IMR-90 (cell line): Measurements from ENCODE around the gene DISC1. TPM values are rescaled to one million over a fixed set of nuclear protein-coding genes. Genes with fewer than 3 reads are reported as not detected.

Experiments
- ATAC-seq: fragments of 200-7000 bp; cut with Tn5 transposase; 2 replicates; pipeline ENCODE4 v1.9.1; 2020; ENCODE audit warnings: low read depth, mild to moderate bottlenecking, moderate library complexity
- BruUV-seq: library from RNA; stranded (reverse); fragments of 400-500 nt; replicated peaks from 2 replicates; lab custom pipeline; 2021; lab: Mats Ljungman, UMichigan
- CTCF ChIA-PET: fragments of 300-600 bp; formaldehyde crosslinking; extraction: SDS; loops from one replicate; lab custom pipeline; 2021; ENCODE audit warnings: antibody characterized with exemption; lab: Yijun Ruan, JAX
- POLR2A ChIA-PET: fragments of 300-600 bp; sonication (Branson Sonifier 250); formaldehyde crosslinking; loops from one replicate; lab custom pipeline; 2022; ENCODE audit warnings: antibody characterized with exemption; ENCODE audit not compliant: unreplicated experiment; lab: Charles Lee
- DNase-seq: peaks from one replicate; pipeline ENCODE4 v3.0.0; 2013
- H2AFZ ChIP-seq: replicated peaks from 2 replicates; pipeline ENCODE3; 2013; ENCODE audit warnings: low read length, mild to moderate bottlenecking; ENCODE audit not compliant: poor library complexity
- H2AK5ac ChIP-seq: 2 replicates; pipeline ENCODE4 v1.6.1; 2013; ENCODE audit warnings: low read depth, low read length, inconsistent platforms
- H2AK9ac ChIP-seq: replicated peaks from 2 replicates; pipeline ENCODE3; 2013; ENCODE audit warnings: mild to moderate bottlenecking, low read depth, low read length, moderate library complexity; ENCODE audit not compliant: poor library complexity
- H2BK120ac ChIP-seq: 2 replicates; pipeline ENCODE4 v1.6.1; 2013; ENCODE audit warnings: low read depth, low read length, inconsistent platforms
- H2BK15ac ChIP-seq: 3 replicates; pipeline ENCODE4 v1.6.1; 2013; ENCODE audit warnings: low read depth, low read length, inconsistent platforms
- H2BK20ac ChIP-seq: 2 replicates; pipeline ENCODE4 v1.6.1; 2013; ENCODE audit warnings: low read depth, mild to moderate bottlenecking, inconsistent platforms, low read length, moderate library complexity
- H2BK5ac ChIP-seq: 2 replicates; pipeline ENCODE4 v1.6.1; 2013; ENCODE audit warnings: mild to moderate bottlenecking, low read depth, low read length, inconsistent platforms; ENCODE audit not compliant: poor library complexity, severe bottlenecking
- H3K14ac ChIP-seq: replicated peaks from 2 replicates; pipeline ENCODE4 v1.6.1; 2013; ENCODE audit warnings: low read depth, low read length, inconsistent platforms
- H3K18ac ChIP-seq: 2 replicates; pipeline ENCODE4 v1.6.1; 2013; ENCODE audit warnings: low read depth, low read length, control low read depth
- H3K23ac ChIP-seq: 2 replicates; pipeline ENCODE4 v1.6.1; 2013; ENCODE audit warnings: low read depth, low read length, inconsistent platforms
- H3K27ac ChIP-seq: 2 replicates; pipeline ENCODE4 v1.5.1; 2013; ENCODE audit warnings: mild to moderate bottlenecking, control low read depth, low read length; ENCODE audit not compliant: insufficient read depth
- H3K27me3 ChIP-seq: 2 replicates; pipeline ENCODE4 v1.6.1; 2013; ENCODE audit warnings: low read length; ENCODE audit not compliant: control insufficient read depth, insufficient read depth
- H3K36me3 ChIP-seq: 2 replicates; pipeline ENCODE4 v1.6.1; 2013; ENCODE audit warnings: low read length, mixed read lengths; ENCODE audit not compliant: control insufficient read depth, insufficient read depth
- H3K4ac ChIP-seq: 2 replicates; pipeline ENCODE4 v1.6.1; 2013; ENCODE audit warnings: low read depth, low read length, inconsistent platforms
- H3K4me1 ChIP-seq: 2 replicates; pipeline ENCODE4 v1.6.1; 2013; ENCODE audit warnings: low read length, mixed read lengths; ENCODE audit not compliant: control insufficient read depth, insufficient read depth
- H3K4me2 ChIP-seq: 2 replicates; pipeline ENCODE4 v1.6.1; 2013; ENCODE audit warnings: low read depth, mild to moderate bottlenecking, control low read depth, low read length, moderate library complexity
- H3K4me3 ChIP-seq: 2 replicates; pipeline ENCODE4 v1.5.1; 2013; ENCODE audit warnings: low read depth, mild to moderate bottlenecking, control low read depth, low read length, moderate library complexity; ENCODE audit not compliant: insufficient read depth
- H3K56ac ChIP-seq: 2 replicates; pipeline ENCODE4 v1.6.1; 2013; ENCODE audit warnings: low read length, inconsistent platforms; ENCODE audit not compliant: insufficient read depth; ENCODE audit errors: extremely low read depth
- H3K79me1 ChIP-seq, 2 experiments: 2 replicates each; pipeline ENCODE4 v1.6.1; 2013; ENCODE audit warnings: low read length in 2 of 2, inconsistent platforms in 1 of 2, low read depth in 1 of 2
- H3K9ac ChIP-seq: 2 replicates; pipeline ENCODE4 v1.6.1; 2013; ENCODE audit warnings: low read depth, low read length, control low read depth
- H3K9me1 ChIP-seq: 2 replicates; pipeline ENCODE4 v1.6.1; 2013; ENCODE audit warnings: low read length, inconsistent platforms; ENCODE audit not compliant: insufficient read depth
- H3K9me3 ChIP-seq: 2 replicates; pipeline ENCODE4 v1.6.1; 2013; ENCODE audit warnings: low read length; ENCODE audit not compliant: control insufficient read depth, insufficient read depth
- H4K20me1 ChIP-seq: 2 replicates; pipeline ENCODE4 v1.6.1; 2013; ENCODE audit warnings: low read length, inconsistent platforms; ENCODE audit not compliant: insufficient read depth
- H4K5ac ChIP-seq: 2 replicates; pipeline ENCODE4 v1.6.1; 2013; ENCODE audit warnings: mild to moderate bottlenecking, low read depth, low read length, control low read depth
- H4K8ac ChIP-seq, 2 experiments: 2 replicates each; pipeline ENCODE4 v1.6.1; 2013; ENCODE audit warnings: low read depth in 2 of 2, low read length in 2 of 2, control low read depth in 1 of 2, inconsistent platforms in 1 of 2
- H4K91ac ChIP-seq: 2 replicates; pipeline ENCODE4 v1.6.1; 2013; ENCODE audit warnings: low read depth, low read length, inconsistent platforms; ENCODE audit not compliant: insufficient read depth
- NFE2L2 ChIP-seq: fragments of 150-350 bp; IDR thresholded peaks from 2 replicates; pipeline ENCODE4 v1.6.1; 2016; ENCODE audit warnings: low read depth, mild to moderate bottlenecking, low read length
- WGBS, 2 experiments: methylation state at CpG; one replicate each; pipeline versions ENCODE4 v1.1.5 to v1.1.7; 2013; ENCODE audit warnings: missing lambda C conversion rate in 2 of 2; ENCODE audit not compliant: insufficient read length in 1 of 2; ENCODE audit errors: extremely low coverage in 2 of 2; 5-methylcytosine and 5-hydroxymethylcytosine counted together
- dilution Hi-C: fragments of 300-500 bp; cut with HindIII; formaldehyde crosslinking; loops from one replicate; pipeline ENCODE4 v1.14.3; 2018; ENCODE audit warnings: low sequenced_read_pairs; ENCODE audit not compliant: unreplicated experiment
- in situ Hi-C: fragments of 300-500 bp; cut with MboI; formaldehyde crosslinking; loops from 3 replicates; pipeline ENCODE4 v1.14.3; 2019; ENCODE audit warnings: low sequenced_read_pairs, inconsistent platforms, mixed read lengths
- intact Hi-C: fragments of 100-400 bp; cut with micrococcal nuclease; formaldehyde crosslinking; loops from 2 replicates; pipeline ENCODE4 v1.10.0; 2022
- polyA plus RNA-seq, 3 experiments: library from polyadenylated mRNA; depleted of rRNA; stranded (reverse); fragments of >200 nt; gene quantifications; 2 replicates each; pipeline ENCODE4 v1.2.3, GENCODE V29; 2012; ENCODE audit warnings: low replicate concordance in 1 of 3
- total RNA-seq: library from RNA; depleted of rRNA; stranded (reverse); fragments of >200 nt; gene quantifications from 2 replicates; pipeline ENCODE4 v1.2.3, GENCODE V29; 2012
- TF ChIP-seq, protein P1 (sequence below): fragments of 150-350 bp; IDR thresholded peaks from 2 replicates; pipeline ENCODE4 v1.6.1; 2017; ENCODE audit warnings: mild to moderate bottlenecking, antibody characterized with exemption, low read length, low read depth

Gene DISC1
- total and polyA plus RNA-seq, 2 of the 4 experiments (the other 2 are of a cell fraction) = 2.2 to 7.0 TPM

DNA sequence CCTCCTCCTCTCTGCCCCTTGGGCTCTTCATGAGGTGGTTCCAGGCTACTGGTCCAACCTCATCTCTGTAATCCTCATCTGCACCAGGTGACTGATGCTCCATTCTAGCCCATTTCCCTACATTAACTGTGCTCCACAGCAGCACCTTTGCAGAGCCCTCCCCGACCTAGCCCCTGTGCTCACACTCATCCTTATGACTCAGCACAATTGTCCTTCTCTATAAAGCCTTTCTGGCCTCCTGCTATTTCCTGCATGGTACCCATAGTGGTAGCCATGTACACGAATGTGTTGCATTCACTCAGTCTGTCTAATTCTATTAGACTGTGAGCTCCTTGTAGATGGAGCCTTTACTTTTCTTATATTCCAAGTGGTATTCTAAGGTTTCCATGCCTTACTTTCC, 339.0 kb downstream of the DISC1 start:
- in situ Hi-C loops = no loop called here
- H3K36me3 ChIP-seq = no peaks in the 10 kb centered on the region
- BruUV-seq = no TSS peak
- H4K5ac ChIP-seq = no peak overlapping the region
- no peaks in the 10 kb centered on the region for H3K27me3 ChIP-seq
- no peak overlapping the region for H2BK15ac ChIP-seq
- H2BK5ac ChIP-seq = no peak overlapping the region
- H3K9me3 ChIP-seq = no peaks in the 10 kb centered on the region
- no peak overlapping the region for H3K27ac ChIP-seq
- TF ChIP-seq, protein P1, sequence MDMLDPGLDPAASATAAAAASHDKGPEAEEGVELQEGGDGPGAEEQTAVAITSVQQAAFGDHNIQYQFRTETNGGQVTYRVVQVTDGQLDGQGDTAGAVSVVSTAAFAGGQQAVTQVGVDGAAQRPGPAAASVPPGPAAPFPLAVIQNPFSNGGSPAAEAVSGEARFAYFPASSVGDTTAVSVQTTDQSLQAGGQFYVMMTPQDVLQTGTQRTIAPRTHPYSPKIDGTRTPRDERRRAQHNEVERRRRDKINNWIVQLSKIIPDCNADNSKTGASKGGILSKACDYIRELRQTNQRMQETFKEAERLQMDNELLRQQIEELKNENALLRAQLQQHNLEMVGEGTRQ = no peak
- TF ChIP-seq NFE2L2 = peak; percentile 70
- no peak overlapping the region for H3K14ac ChIP-seq
- intact Hi-C loops = no loop called here
- dilution Hi-C loops = no loop called here
- ATAC-seq (no peak), DNase-seq (no peak)
- H2AK5ac ChIP-seq = no peak overlapping the region
- POLR2A ChIA-PET = no interaction called here
- H4K8ac ChIP-seq = no peak overlapping the region
- no peaks in the 10 kb centered on the region for H3K9me1 ChIP-seq
- H3K4me3 ChIP-seq = no peak overlapping the region
- H2BK20ac ChIP-seq = no peak overlapping the region
- no peak overlapping the region for H2BK120ac ChIP-seq
- WGBS, 2 experiments = 100% methylated on average over 1 of the region's 2 CpGs; no CpG with 5 or more reads in 1 of the 2 experiments
- H3K18ac ChIP-seq = no peak overlapping the region
- no peaks in the 10 kb centered on the region for H3K79me1 ChIP-seq
- H3K4ac ChIP-seq = no peak overlapping the region
- CTCF ChIA-PET = interaction anchor here (1.0 kb wide), 1 partner anchor 17 kb away, joined by 3 read pairs; no protein-coding TSS in a partner anchor
- no peaks in the 10 kb centered on the region for H3K4me1 ChIP-seq
- no peak overlapping the region for H4K91ac ChIP-seq
- no peak overlapping the region for H3K9ac ChIP-seq
- no peak overlapping the region for H3K23ac ChIP-seq
- H2AFZ ChIP-seq = no peak overlapping the region
- no peak overlapping the region for H3K56ac ChIP-seq
- H4K20me1 ChIP-seq = no peaks in the 10 kb centered on the region
- no peak overlapping the region for H2AK9ac ChIP-seq
- no peak overlapping the region for H3K4me2 ChIP-seq
